Left lung (tissue), 10 donors: ENCODE data around the gene IKZF2. TPM values are rescaled to one million over a fixed set of nuclear protein-coding genes. Genes with fewer than 3 reads are reported as not detected.

ENCODE experiments used
- ATAC-seq: fragments of 200-7000 bp; cut with Tn5 transposase; one replicate; pipeline ENCODE4 v1.9.1; 2020; ENCODE audit warnings: moderate library complexity
- DNase-seq, 4 donors: peaks; one replicate each; pipeline ENCODE4 v3.0.0-alpha.2; 2013 to 2020
- H3K27ac ChIP-seq, 2 donors: fragments of 200-600 bp; sonication (generic) in 1 of 2; one replicate each; pipeline versions ENCODE4 v1.5.0 to v1.8.0; 2020 to 2021
- H3K27me3 ChIP-seq, 2 donors: fragments of 200-600 bp; sonication (generic) in 1 of 2; one replicate each; pipeline versions ENCODE4 v1.5.0 to v1.8.0; 2020 to 2021
- H3K36me3 ChIP-seq, 2 donors: fragments of 200-600 bp; sonication (generic) in 1 of 2; one replicate each; pipeline versions ENCODE4 v1.5.0 to v1.8.0; 2020 to 2021
- H3K4me1 ChIP-seq, 2 donors: fragments of 200-600 bp; one replicate each; pipeline ENCODE4 v1.8.0; 2021
- H3K4me3 ChIP-seq, 2 donors: fragments of 200-600 bp; sonication (generic) in 1 of 2; one replicate each; pipeline versions ENCODE4 v1.5.0 to v1.8.0; 2020 to 2021; ENCODE audit warnings: mild to moderate bottlenecking in 1 of 2
- H3K9me3 ChIP-seq, 2 donors: fragments of 200-600 bp; sonication (generic) in 1 of 2; one replicate each; pipeline versions ENCODE4 v1.5.0 to v1.8.0; 2020 to 2021
- CTCF ChIP-seq, 2 donors: fragments of 200-600 bp; sonication (generic) in 1 of 2; IDR thresholded peaks; one replicate each; pipeline versions ENCODE4 v1.5.0 to v1.8.0; 2021; ENCODE audit warnings: antibody characterized with exemption in 2 of 2
- intact Hi-C, 2 donors: fragments of 100-400 bp; cut with DNase I; formaldehyde crosslinking; loops; one replicate each; pipeline versions ENCODE4 v1.11.2 to v1.14.2; 2022
- polyA plus RNA-seq, 6 donors: library from polyadenylated mRNA; unstranded; fragments of 120-200 nt; gene quantifications; one replicate each; pipeline ENCODE4 v1.2.1, GENCODE V29; 2013; ENCODE audit not compliant: insufficient read length in 6 of 6
- total RNA-seq, 2 donors: library from RNA; stranded (reverse); fragmentation: NEBNext Ultra II Directional; extraction: Animal tissue kit (Norgen Biotek cat#: 25700); gene quantifications; one replicate each; pipeline ENCODE4 v1.2.1, GENCODE V29; 2021
- donor health status: DM: no; HTN: yes; CAD: no.
- donor health status: DM: no; HTN: no; CAD: no.

Gene IKZF2
- total and polyA plus RNA-seq, 8 donors: 9.6 to 15.4 (median 12.2) TPM

GRCh38 chr2:213084261-213084660 is 67.2 kb downstream of the IKZF2 start:
- ATAC-seq (no peak), DNase-seq (no peak)
- no peak for TF ChIP-seq CTCF (IDR thresholded peaks at IDR 0.05)
- Histone ChIP-seq H3K27me3 (no peaks in the 10 kb centered on the region), H3K27ac (no peak overlapping the region), H3K4me3 (no peak overlapping the region), H3K9me3 (no peaks in the 10 kb centered on the region), H3K4me1 (no peaks in the 10 kb centered on the region), H3K36me3 (no peaks in the 10 kb centered on the region)
- intact Hi-C loops: no loop called here

- H3K36me3 ChIP-seq: no peaks in the 10 kb centered on the region
- no peaks in the 10 kb centered on the region for H3K9me3 ChIP-seq
- no peak for ATAC-seq
- H3K4me1 ChIP-seq: no peaks in the 10 kb centered on the region
- intact Hi-C loops: no loop called here
- H3K27ac ChIP-seq: no peak overlapping the region
- no peak for DNase-seq
- H3K27me3 ChIP-seq: no peaks in the 10 kb centered on the region
- H3K4me3 ChIP-seq: no peak overlapping the region
- no peak for TF ChIP-seq CTCF (IDR thresholded peaks at IDR 0.05)
Observed at GRCh38 chr2:213080969-213081617, 70.3 kb downstream of the IKZF2 start.

- TF ChIP-seq CTCF (IDR thresholded peaks at IDR 0.05): no peak
- intact Hi-C loops: no loop called here
Observed at GRCh38 chr2:213079756-213080155, 71.7 kb downstream of the IKZF2 start.

GRCh38 chr2:213078686-213079085 is 72.7 kb downstream of the IKZF2 start:
- no peak for TF ChIP-seq CTCF (IDR thresholded peaks at IDR 0.05)
- Histone ChIP-seq H3K4me3 (no peak overlapping the region), H3K4me1 (no peaks in the 10 kb centered on the region), H3K27me3 (no peaks in the 10 kb centered on the region), H3K27ac (no peak overlapping the region), H3K36me3 (no peaks in the 10 kb centered on the region), H3K9me3 (no peaks in the 10 kb centered on the region)
- no peak for ATAC-seq
- intact Hi-C loops: no loop called here
- no peak for DNase-seq

More at GRCh38 chr2:213079756-213080155, 71.7 kb downstream of the IKZF2 start:
- ATAC-seq (no peak), DNase-seq (no peak)
- Histone ChIP-seq H3K4me3 (no peak overlapping the region), H3K4me1 (no peaks in the 10 kb centered on the region), H3K27ac (no peak overlapping the region), H3K9me3 (no peaks in the 10 kb centered on the region), H3K27me3 (no peaks in the 10 kb centered on the region), H3K36me3 (no peaks in the 10 kb centered on the region)

GRCh38 chr2:213069531-213069930 is 81.9 kb downstream of the IKZF2 start:
- no peaks in the 10 kb centered on the region for H3K27me3 ChIP-seq
- intact Hi-C loops: no loop called here
- DNase-seq: no peak
- H3K9me3 ChIP-seq: no peaks in the 10 kb centered on the region
- H3K4me3 ChIP-seq: no peak overlapping the region
- no peaks in the 10 kb centered on the region for H3K36me3 ChIP-seq
- H3K4me1 ChIP-seq: peaks cover 0 to 6% of the 10 kb centered on the region in 2 donors
- TF ChIP-seq CTCF (IDR thresholded peaks at IDR 0.05): no peak
- no peak for ATAC-seq
- no peak overlapping the region for H3K27ac ChIP-seq
